Globus pallidus (tissue), 1 donor: ENCODE measurements around the gene TRDMT1.

Experiments used
- DNase-seq: peaks from one replicate; pipeline ENCODE4 v3.0.0-alpha.2; 2015; ENCODE audit warnings: low spot score

The TRDMT1 gene

DNA sequence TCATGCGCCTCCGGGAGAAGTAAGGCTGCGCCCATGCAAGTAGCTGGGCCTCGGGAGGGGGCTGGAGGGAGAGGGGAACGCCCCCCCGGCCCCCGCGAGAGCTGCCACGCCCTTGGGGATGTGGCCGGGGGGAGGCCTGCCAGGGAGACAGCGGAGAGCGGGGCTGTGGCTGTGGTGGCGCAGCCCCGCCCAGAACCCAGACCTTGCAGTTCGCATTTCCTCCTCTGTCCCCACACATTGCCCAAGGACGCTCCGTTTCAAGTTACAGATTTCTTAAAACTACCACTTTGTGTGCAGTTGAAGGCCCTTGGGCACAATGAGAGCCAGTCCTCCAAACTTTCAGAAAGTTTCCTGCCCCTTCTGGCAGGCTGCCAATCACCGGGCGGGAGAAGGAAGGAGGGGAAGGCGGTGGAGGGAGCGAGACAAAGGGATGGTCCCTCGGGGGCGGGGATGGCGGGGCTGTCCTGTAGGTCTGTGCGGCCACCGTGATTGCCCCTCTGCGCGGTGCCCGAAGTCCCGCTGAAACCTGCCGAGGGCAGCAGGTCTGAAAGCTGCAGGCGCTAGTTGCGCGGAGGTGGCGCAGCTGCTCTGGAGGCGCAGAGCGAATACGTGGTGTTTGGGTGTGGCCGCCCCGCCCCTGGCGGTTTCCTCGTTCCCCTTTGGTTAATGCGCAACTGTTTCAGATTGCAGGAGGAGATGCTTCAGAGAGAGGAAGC, 28.7 kb upstream of the TRDMT1 start:
- no peak for DNase-seq

DNA sequence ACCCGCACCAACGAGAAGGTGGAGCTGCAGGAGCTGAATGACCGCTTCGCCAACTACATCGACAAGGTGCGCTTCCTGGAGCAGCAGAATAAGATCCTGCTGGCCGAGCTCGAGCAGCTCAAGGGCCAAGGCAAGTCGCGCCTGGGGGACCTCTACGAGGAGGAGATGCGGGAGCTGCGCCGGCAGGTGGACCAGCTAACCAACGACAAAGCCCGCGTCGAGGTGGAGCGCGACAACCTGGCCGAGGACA, 28.2 kb upstream of the TRDMT1 start:
- DNase-seq = no peak

DNA sequence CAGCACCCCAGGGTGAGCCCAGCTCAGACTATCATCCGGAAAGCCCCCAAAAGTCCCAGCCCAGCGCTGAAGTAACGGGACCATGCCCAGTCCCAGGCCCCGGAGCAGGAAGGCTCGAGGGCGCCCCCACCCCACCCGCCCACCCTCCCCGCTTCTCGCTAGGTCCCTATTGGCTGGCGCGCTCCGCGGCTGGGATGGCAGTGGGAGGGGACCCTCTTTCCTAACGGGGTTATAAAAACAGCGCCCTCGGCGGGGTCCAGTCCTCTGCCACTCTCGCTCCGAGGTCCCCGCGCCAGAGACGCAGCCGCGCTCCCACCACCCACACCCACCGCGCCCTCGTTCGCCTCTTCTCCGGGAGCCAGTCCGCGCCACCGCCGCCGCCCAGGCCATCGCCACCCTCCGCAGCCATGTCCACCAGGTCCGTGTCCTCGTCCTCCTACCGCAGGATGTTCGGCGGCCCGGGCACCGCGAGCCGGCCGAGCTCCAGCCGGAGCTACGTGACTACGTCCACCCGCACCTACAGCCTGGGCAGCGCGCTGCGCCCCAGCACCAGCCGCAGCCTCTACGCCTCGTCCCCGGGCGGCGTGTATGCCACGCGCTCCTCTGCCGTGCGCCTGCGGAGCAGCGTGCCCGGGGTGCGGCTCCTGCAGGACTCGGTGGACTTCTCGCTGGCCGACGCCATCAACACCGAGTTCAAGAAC, 27.7 kb upstream of the TRDMT1 start:
- no peak for DNase-seq

DNA sequence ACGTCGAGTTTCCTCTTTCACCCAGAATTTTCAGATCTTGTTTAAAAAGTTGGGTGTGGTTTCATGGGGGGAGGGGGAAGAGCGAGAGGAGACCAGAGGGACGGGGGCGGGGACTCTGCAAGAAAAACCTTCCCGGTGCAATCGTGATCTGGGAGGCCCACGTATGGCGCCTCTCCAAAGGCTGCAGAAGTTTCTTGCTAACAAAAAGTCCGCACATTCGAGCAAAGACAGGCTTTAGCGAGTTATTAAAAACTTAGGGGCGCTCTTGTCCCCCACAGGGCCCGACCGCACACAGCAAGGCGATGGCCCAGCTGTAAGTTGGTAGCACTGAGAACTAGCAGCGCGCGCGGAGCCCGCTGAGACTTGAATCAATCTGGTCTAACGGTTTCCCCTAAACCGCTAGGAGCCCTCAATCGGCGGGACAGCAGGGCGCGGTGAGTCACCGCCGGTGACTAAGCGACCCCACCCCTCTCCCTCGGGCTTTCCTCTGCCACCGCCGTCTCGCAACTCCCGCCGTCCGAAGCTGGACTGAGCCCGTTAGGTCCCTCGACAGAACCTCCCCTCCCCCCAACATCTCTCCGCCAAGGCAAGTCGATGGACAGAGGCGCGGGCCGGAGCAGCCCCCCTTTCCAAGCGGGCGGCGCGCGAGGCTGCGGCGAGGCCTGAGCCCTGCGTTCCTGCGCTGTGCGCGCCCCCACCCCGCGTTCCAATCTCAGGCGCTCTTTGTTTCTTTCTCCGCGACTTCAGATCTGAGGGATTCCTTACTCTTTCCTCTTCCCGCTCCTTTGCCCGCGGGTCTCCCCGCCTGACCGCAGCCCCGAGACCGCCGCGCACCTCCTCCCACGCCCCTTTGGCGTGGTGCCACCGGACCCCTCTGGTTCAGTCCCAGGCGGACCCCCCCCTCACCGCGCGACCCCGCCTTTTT, 26.9 kb upstream of the TRDMT1 start, which contains the start of gene VIM:
Gene VIM, plus strand, starts transcription at position 151 of the 925 bp plus-strand sequence. CDS start 1,182 bp downstream, outside the sequence.
- no peak for DNase-seq

DNA sequence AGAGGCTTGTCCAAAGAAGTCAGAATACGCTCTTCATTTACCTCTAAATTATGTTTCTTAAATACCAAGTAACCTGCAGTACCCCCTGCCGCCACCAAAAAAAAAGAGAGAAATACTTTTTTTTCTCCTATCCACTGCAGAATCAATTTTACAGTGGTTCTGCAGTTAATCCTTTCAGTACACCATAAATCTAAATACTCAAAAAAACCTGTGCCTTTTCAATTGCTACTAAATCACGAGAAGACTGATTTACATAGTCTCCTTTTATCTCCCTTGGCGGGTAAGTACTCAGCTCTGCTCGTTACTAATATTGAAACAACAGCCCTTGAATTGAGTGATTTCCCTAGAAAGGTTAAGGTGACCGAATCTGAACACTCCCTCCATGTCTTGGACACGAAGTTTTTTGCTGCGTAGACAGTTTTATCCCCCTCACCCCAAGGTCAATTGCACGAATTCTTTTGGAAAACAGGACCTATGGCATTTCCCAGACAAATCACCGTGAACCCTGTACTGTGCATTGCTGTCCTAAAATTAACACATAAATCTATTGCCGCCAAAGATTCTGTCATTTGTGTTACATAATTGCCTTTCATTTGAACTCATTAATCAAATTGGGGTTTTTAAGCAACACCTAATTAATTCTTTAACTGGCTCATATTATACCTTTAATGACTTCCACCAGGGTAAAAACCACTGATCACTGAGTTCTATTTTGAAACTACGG, 26.1 kb upstream of the TRDMT1 start:
- DNase-seq = no peak

DNA sequence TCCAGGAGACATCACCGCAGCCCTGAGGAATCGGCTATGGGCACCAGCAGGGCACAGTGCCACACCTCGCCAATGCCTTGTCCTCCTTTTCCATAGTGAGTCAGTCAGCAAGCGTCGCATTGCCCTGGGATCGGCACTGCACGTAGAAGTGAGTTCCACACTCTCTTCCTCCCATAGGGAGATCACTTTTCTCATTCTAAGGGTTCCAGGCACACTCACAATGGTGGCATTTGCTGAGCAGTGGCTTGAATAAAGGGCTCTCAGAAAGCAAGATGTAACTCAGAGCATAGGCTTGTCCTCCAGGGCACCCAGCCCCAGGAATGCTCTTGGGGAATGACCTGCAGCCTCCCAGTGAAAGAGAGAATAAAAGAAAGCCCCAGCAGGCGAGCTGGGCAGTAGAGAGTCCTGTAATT, 25.4 kb upstream of the TRDMT1 start:
- DNase-seq = no peak

DNA sequence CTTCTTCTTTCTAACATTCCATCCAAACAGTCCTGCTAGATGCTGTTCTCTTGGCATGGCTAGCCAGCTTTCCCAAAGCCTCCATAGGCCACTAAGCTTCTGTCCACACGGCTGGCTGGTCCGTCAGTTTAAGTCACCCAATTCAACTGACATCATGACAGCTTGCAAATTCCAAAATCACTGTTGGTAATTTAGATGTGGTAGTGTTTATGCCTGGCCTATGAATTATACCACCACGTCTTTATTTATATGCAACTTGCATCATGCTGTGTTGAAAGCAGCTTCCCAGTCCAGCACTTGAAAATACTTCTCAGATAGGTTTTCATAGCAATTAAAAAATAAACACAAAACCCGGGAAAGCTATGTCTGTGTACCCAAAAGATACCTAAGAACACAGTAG, 24.3 kb upstream of the TRDMT1 start:
- DNase-seq = no peak

DNA sequence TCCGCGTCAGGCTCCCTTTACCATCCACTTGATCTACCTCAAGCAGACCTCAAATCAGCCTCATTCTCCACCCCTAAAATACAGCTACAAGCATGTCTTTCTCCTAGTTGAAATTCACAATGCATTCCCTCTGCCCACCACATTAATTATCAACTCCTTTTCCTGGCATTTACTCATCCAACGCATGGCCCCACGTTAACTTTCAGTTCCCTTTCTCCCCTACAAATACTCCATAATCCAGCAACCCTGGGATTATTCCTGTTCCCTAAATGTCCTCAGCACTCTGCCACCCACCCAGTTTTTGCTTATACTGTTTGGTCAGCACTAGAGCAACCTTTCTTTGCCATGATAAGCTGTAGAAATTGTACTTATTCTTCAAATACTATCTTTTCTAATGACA, 20.9 kb upstream of the TRDMT1 start:
- DNase-seq = no peak

DNA sequence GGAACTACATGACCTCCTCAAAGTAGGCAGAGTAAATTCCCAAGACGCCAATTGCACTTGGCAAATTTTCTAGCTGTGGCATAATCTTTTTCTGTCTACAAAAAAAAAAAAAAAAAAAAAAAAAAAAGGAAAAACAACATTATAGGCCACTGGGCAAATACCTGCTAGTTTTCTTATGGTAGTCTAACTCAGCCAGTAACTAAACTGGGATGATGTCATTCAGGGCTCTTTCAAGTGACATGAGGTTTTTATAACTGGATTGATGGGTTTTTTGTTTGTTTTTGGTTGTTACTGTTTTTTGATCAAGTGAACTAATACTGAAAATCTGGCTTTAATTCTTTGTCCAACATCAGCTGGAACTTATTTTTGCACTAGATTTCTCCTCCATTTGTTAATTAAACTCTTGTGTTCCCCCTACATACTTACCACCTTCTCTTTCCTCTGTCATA, 19.2 kb upstream of the TRDMT1 start:
- DNase-seq = no peak

DNA sequence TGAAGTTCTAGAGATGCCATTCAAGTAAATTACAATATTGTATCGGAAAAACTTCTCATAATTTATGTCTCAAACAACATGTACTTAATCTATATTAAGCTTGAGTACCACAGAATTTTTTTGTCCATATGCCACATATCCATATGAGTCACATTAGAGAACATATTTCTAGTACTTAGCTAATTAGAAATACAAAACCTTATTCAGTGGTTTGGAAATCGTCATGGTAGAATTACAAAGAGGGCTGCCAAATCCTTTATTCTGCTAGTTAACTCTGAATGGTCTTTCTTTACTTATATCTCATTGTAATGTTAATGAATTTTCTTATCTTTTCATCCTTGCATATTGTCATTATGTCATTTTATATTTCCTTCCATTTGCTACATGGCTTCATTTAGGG, 17.6 kb upstream of the TRDMT1 start:
- no peak for DNase-seq

DNA sequence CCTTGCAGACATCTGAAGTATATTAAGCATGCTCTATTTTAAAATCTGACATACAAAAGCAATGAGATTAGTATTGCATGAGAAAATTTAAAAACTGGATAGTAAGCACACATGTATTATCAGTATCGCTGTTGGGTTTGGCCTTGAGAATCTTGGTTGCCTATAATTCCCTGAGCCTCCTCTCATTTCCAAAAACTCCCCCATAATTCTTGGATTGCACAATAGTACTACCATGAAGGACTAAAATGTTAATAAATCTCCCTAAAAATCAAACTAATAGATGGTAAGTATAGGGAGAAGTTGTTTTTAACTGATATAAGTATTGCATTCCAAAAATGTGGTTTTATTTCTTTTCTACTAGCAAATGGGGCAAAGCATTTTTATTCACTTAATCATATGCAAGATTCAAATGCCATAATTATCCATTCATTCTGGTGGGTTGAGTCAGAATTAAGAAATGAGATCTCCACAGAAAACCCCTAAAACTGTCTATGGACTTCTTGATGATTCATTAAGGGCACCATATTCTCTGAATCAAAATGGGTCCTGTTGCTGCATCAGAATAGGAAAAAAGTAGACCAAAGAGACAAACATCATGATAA, 16.3 kb upstream of the TRDMT1 start:
- DNase-seq = no peak

DNA sequence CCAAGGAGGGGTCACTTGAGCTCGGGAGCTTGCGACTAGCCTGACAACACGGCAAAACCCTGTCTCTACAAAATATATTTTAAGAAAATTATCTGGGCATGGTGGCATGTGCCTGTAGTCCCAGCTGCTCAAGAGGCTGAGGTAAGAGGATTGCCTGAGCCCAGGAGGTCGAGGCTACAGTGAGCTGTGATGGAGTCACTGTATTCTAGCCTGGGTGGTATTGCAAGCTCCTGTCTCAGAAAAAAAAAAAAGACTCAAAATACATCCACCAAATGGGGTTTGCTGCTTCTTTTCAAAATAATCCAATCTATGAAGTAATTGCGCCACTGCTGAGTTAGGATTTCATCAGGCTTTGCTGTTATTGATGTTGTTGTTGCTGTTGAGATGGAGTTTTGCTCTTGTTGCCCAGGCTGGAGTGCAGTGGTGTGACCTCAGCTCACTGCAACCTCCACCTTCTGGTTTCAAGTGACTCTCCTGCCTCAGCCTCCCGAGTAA, 15.5 kb upstream of the TRDMT1 start:
- no peak for DNase-seq

DNA sequence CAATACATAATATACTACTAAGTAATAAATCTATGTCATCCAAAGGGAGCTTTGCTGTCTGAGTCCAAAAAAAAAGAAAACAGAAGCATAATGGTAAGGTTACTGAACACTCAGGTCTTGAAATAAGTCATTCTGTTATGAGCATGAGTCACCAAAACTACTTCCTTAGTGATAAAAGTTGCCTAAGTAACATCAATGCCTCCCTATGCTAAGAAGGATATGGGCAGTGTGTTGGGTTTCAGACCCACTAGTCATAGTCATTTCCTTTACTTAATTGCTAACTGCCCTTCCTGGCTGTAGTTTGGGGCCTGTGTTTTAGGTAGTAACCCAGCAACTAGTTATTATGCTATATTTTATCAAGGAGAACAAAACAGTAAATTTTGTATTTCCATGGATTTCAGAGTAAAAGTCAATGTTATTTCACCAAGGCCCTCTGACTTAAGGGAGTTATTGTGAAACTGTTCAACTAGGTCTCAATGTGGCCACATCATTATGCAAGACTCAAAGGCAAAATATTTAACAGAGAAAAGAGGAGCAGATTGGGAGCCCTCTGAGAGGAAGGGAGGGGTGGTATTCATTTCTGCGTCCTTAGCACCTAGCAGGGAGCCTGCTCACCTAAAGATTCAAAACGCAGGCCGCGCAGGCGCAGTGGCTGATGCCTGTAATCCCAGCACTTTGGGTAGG, 14.9 kb upstream of the TRDMT1 start:
- no peak for DNase-seq

DNA sequence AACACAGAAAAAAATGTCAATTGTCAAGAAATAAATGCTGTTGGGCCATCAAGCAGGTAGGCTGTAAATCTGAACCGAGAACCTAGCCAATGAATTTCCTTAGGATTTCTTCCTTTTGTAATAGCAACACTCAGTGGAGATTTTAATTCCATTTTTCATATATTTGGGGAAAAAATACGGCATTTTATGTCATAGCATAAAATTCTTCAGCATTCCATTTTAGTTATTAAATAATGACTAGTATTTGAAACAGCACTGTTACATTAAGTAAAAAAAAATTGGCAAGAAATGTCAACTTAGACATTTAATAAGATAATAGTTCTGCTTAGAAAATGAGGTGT, 14.3 kb upstream of the TRDMT1 start:
- DNase-seq = no peak

DNA sequence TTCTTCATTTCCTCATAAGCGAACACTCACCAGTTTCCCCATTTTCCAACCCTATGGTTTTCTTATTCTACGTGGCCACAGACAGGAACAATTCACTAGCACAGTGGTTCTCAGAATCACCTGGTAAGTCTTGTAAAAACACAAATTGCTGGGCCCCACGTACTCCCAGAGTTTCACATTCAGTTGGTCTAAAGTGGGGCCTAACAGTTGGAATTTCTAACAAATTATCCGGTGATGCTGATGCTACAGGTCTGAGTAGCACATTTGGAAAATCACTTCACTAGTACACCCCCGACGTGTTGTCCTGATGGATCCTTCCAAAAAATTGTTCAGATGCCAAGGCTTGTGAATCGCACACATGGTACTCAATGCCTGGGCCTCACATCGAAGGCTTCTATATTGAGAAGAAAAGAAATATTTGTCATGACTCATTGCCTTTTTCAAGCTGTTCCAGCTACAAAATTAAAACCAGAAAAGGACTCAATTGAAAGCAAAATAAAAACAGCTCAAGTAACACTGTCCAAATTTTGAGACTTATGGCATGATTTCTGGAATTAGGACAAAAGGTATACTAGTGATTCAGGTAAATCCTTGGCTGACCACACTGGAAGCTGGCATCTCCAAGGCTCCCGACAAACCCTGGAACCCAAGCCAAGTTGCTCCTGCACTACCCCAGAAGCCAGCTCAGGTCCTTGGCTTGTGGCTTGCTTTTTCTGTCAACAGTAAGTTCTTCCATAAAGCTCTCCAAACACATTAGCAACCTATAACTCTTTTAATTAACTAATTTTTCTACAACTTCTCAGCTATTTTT, 13.7 kb upstream of the TRDMT1 start:
- DNase-seq = no peak

DNA sequence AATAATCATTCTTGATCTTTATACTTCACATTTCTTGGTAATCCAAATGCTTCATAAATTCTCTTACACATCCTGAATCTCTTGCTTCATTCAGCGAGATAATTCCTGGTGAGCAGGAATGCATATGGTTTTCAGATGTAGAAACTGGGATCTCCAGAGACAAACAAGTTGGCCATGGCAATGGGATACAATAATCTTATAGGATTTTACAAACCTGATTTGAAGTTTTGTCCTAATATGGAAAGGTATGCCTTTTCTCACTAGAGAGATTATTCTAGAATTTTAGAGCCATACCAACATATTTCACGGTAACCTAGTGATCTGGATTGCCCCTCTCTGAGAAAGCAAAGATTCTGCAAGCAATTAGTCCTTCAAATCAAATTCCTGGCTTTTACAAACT, 13.1 kb upstream of the TRDMT1 start:
- no peak for DNase-seq

DNA sequence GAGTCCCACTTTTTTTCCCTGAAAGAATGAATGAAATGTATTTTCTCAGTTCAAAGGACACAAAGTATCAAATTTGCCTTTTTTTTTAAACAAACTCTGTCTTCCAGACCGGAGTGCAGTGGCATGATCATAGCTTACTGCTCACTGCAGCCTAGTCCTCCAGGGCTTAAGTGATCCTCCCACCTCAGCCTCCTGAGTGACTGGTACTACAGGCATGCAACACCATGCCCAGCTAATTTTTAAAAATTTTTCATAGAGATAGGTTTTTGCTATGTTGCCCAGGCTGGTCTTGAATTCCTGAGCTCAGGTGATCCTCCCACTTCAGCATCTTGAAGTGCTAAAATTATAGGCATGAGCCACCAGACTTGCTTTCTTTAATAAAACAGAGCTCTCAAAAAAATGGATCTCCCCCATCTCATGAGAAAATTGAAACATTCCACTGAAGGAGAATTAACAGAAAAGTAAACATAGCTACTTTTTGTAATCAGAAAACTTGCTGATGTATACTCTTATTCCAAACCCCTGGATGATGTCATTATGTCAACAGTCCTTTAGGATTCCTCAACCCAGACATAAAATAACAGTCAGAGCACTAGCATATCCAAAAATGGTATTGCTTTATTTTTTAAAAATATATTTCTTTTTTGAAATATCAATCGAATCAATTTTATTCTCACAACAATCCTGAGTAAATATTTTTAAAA, 12.3 kb upstream of the TRDMT1 start:
- no peak for DNase-seq

DNA sequence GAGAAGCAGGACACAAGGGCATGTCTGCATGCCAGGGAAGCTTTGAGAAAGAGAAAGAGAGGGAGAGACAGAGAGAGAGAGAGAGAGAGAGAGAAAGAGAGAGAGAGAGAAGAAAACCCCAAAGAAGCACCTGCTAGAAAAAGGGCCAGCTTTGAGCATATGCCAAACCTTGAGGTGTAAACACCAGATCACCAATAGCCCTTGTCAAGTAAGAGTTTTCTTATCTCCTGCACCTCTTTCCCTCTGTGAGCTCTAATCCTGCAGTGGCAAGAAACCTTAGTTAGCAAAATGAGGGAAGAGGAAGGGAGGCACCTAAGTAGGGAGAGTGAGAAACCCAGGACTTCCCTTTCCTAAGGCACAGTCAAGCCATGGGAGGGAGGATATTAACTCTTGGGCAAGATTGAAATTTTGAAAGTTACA, 11.3 kb upstream of the TRDMT1 start:
- no peak for DNase-seq

DNA sequence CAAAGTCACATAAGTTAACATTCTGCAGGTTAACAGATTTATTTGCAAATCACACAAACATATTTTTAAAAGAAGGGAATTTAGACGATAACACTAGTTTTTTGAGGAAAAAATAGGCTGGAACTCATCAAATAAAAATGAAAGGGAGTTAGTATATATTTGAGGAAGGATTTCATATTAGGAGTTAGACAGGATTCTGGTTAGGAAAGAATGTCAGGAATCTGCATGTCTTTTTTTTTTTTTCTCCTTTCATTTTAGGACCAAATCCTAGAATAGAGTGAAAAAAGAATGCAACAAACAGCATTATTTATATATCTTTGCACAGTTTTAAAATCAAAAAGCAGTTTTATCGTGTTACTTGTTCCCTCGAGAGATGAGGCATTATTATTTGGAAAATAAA, 8.9 kb upstream of the TRDMT1 start:
- no peak for DNase-seq

DNA sequence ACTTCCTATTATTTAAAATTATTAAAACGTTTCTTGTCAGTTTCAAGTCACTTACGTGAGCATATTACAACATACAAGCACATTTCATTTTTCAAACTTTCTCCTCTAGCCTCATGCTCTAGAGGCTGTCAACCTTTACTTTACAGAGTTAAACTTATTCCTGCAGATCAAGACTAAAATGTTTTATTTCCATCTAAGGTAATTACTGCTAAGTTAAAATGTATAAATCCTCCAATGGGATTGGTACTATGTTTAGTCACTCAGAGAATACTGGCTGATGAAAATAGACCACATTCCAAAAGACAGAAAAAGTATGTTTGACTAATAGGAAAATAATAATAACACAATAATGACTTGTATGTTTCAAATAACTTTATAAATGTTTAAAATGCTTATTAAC, 8.4 kb upstream of the TRDMT1 start:
- no peak for DNase-seq
